ENCODE results near the gene ITGA1. TPM values are rescaled to one million over a fixed set of nuclear protein-coding genes. Genes with fewer than 3 reads are reported as not detected.
A peak's percentile ranks its signal among the peaks of the same experiment; 100 is the strongest.

Gene ITGA1
- total and polyA plus RNA-seq, 2 donors (not counting 1 experiment from before 2014, with no cell fraction given), result 12.6 to 115 TPM

GRCh38 chr5:52893105-52893504, 105.4 kb downstream of the ITGA1 start:
- TF ChIP-seq CTCF (conservative IDR thresholded peaks at IDR 0.05 in 1 of 2, IDR thresholded peaks at IDR 0.05 in 1 of 2; ENCODE audit: low read depth in 1 of 2, low read length in 2 of 2), result no peak
- TF ChIP-seq EZH2 (IDR thresholded peaks at IDR 0.05; ENCODE audit: low read length, missing control alignments), result no peak
- no peak overlapping the region for H3K27ac ChIP-seq (ENCODE audit: insufficient read depth, low read length)
- no peak overlapping the region for H3K9ac ChIP-seq (ENCODE audit: insufficient read depth, low read length)
- H4K20me1 ChIP-seq (ENCODE audit: control insufficient read depth, extremely low read depth, insufficient read depth, low read length), result no peaks in the 10 kb centered on the region
- H3K4me1 ChIP-seq (ENCODE audit: control insufficient read depth, extremely low read depth, insufficient read depth, low read length), result peaks cover 17% of the 10 kb centered on the region
- no peaks in the 10 kb centered on the region for H3K27me3 ChIP-seq (ENCODE audit: control insufficient read depth, insufficient read depth, low read length)
- no peak overlapping the region for H3K4me3 ChIP-seq (replicated peaks in 1 of 4; ENCODE audit: control extremely low read depth in 1 of 4, insufficient read depth in 1 of 4, low read depth in 3 of 4, low read length in 4 of 4)
- H3K9me3 ChIP-seq (ENCODE audit: control insufficient read depth, insufficient read depth, low read depth, low read length), result no peaks in the 10 kb centered on the region
- no peaks in the 10 kb centered on the region for H3K36me3 ChIP-seq (ENCODE audit: control insufficient read depth, insufficient read depth, low read length)
- peak; percentile 85 to 93 for DNase-seq (ENCODE audit: low read depth in 2 of 2)
- no peaks in the 10 kb centered on the region for H3K79me2 ChIP-seq (ENCODE audit: control insufficient read depth, insufficient read depth, low read length)
- peak overlapping the region; percentile 51 for H3K4me2 ChIP-seq (ENCODE audit: extremely low read depth, insufficient read depth, low read length)
- H2AFZ ChIP-seq (ENCODE audit: low read length), result no peak overlapping the region

- Histone ChIP-seq H2AFZ (ENCODE audit: low read length) (no peak overlapping the region), H3K27ac (ENCODE audit: insufficient read depth, low read length) (no peak overlapping the region), H3K36me3 (ENCODE audit: control insufficient read depth, insufficient read depth, low read length) (no peaks in the 10 kb centered on the region), H4K20me1 (ENCODE audit: control insufficient read depth, extremely low read depth, insufficient read depth, low read length) (no peaks in the 10 kb centered on the region), H3K4me1 (ENCODE audit: control insufficient read depth, extremely low read depth, insufficient read depth, low read length) (peaks cover 17% of the 10 kb centered on the region), H3K9ac (ENCODE audit: insufficient read depth, low read length) (no peak overlapping the region), H3K79me2 (ENCODE audit: control insufficient read depth, insufficient read depth, low read length) (no peaks in the 10 kb centered on the region), H3K4me3 (replicated peaks in 1 of 4; ENCODE audit: control extremely low read depth in 1 of 4, insufficient read depth in 1 of 4, low read depth in 3 of 4, low read length in 4 of 4) (no peak overlapping the region), H3K27me3 (ENCODE audit: control insufficient read depth, insufficient read depth, low read length) (no peaks in the 10 kb centered on the region), H3K4me2 (ENCODE audit: extremely low read depth, insufficient read depth, low read length) (no peak overlapping the region), H3K9me3 (ENCODE audit: control insufficient read depth, insufficient read depth, low read depth, low read length) (no peaks in the 10 kb centered on the region)
- no peak for DNase-seq (ENCODE audit: low read depth in 2 of 2)
- TF ChIP-seq EZH2 (IDR thresholded peaks at IDR 0.05; ENCODE audit: low read length, missing control alignments) (no peak), CTCF (conservative IDR thresholded peaks at IDR 0.05 in 1 of 2, IDR thresholded peaks at IDR 0.05 in 1 of 2; ENCODE audit: low read depth in 1 of 2, low read length in 2 of 2) (no peak)
These were observed 106.1 kb downstream of the ITGA1 start for GRCh38 chr5:52893863-52894262.

- H3K4me1 ChIP-seq (ENCODE audit: control insufficient read depth, extremely low read depth, insufficient read depth, low read length), result peaks cover 17% of the 10 kb centered on the region
- H3K9me3 ChIP-seq (ENCODE audit: control insufficient read depth, insufficient read depth, low read depth, low read length), result no peaks in the 10 kb centered on the region
- no peaks in the 10 kb centered on the region for H3K79me2 ChIP-seq (ENCODE audit: control insufficient read depth, insufficient read depth, low read length)
- H3K4me3 ChIP-seq (replicated peaks in 1 of 4; ENCODE audit: control extremely low read depth in 1 of 4, insufficient read depth in 1 of 4, low read depth in 3 of 4, low read length in 4 of 4), result no peak overlapping the region
- no peak overlapping the region for H3K27ac ChIP-seq (ENCODE audit: insufficient read depth, low read length)
- H2AFZ ChIP-seq (ENCODE audit: low read length), result no peak overlapping the region
- H3K4me2 ChIP-seq (ENCODE audit: extremely low read depth, insufficient read depth, low read length), result no peak overlapping the region
- no peak for DNase-seq (ENCODE audit: low read depth in 2 of 2)
- H4K20me1 ChIP-seq (ENCODE audit: control insufficient read depth, extremely low read depth, insufficient read depth, low read length), result no peaks in the 10 kb centered on the region
- TF ChIP-seq EZH2 (IDR thresholded peaks at IDR 0.05; ENCODE audit: low read length, missing control alignments), result no peak
- TF ChIP-seq CTCF (conservative IDR thresholded peaks at IDR 0.05 in 1 of 2, IDR thresholded peaks at IDR 0.05 in 1 of 2; ENCODE audit: low read depth in 1 of 2, low read length in 2 of 2), result no peak
- no peaks in the 10 kb centered on the region for H3K36me3 ChIP-seq (ENCODE audit: control insufficient read depth, insufficient read depth, low read length)
- no peaks in the 10 kb centered on the region for H3K27me3 ChIP-seq (ENCODE audit: control insufficient read depth, insufficient read depth, low read length)
- no peak overlapping the region for H3K9ac ChIP-seq (ENCODE audit: insufficient read depth, low read length)
These were observed 106.7 kb downstream of the ITGA1 start for GRCh38 chr5:52894451-52894850.
